HG03460 (cell line): ENCODE results near the gene BNC2.

ENCODE experiments used
- ATAC-seq: cut with Tn5 transposase; IDR thresholded peaks from one replicate; pipeline ENCODE4 v1.9.1; 2021; ENCODE audit not compliant: unreplicated experiment

Gene BNC2

DNA sequence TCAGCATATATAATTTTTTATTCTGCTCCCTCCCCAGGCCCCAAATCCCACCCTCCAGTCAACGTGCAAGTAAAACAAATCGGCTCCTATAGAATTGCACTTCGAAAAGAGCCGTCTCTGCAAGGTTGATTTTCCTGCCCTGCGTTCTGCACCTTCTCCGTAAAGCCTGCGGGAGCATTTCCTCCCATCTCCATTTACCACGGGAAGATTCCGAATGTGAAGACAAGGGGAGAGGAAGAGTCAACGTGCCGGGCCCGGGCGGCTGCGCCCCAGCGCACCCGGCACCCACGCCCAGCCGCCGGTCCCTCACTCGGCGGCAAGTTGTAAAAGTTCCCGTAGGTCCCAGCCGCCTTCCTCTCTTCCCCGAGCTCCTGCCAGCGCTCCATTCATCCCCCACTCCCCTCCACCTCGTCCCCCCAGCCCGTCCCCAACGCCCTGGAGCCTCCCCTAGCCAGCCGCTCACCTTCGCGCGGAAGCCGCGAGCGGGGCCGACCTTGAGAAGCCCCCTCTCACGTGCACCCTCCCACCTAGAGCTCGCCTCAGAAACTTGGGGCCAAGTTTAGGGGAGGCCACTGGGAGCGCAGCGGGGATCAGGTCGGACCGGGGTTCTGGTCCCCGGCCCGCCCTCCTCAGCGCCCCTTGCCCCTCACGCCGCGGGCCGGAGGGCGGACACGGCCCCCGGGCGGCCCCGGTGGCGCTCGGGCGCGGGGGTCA lies 431 bp downstream of the BNC2 start:
- ATAC-seq: no peak

DNA sequence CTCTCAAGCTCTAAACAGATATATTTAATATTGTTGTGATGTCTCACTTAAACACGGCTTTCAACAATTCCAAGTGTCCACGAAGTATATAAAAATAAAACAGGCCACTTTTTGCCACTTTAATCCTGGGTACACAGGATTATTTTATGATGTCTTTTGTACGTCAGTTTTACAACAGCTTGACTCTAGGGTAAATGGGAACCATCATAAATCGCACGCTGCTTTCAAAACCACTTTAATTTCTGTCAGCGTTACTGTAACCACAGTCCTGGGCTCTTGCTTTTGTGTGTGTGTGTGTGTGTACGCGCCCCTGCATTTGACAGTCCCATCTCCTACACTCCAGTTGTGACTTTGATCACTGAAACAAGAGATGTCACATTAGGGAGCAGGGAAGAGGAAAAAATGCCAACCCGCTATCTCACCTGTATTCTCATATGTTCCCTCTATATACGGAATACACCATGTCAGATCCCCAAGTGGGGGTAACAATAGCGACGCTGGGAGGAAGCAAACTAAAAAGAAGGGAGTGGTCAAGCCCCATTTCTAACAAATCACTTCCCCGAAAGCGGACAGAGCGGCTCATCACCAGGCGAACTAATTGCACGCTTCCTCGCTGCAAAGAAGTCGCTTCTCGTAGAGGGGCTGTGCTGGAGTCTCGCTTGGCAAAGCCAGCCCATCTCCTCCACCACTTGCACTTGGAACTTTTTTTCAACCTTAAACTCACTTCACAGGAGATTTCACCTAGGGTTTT lies 1.2 kb downstream of the BNC2 start:
- no peak for ATAC-seq

- ATAC-seq: no peak
Measured at GRCh38 chr9:16868701-16869100, 1.8 kb downstream of the BNC2 start.

DNA sequence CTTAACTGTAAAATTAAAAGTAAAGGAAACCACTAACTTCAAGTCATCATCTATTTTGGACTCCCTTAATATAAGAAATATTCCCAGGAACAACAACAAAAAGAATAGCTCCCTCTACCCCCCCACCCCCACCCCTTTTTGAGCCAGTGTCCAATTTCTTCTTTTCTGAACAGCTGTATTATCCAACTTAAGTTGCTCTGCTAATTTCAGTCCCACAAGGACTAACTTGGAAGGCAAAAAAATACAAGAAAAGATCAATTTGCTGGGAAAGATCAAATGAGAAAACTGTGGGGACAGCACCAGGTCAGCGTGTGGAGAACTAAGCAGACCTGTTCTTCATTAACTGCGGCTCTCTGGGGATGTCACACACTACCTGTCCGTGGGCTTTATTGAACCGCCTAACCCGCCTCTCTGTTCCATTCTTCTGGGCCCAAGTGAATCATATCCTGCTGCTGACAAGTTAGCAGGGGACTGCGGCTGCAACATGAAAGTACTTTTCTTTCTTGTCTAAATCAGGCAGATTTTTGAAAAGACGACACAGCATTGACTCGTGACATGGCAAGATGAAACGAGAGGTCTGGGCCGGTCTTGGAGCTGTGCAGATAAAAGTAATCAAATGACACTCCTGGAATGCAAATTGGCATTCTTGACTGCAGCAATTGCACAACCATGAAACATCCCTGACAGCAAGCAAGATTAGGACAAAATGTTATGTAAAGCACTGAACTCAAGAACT lies 2.7 kb downstream of the BNC2 start:
- ATAC-seq: no peak

GRCh38 chr9:16866587-16866986 lies 3.9 kb downstream of the BNC2 start:
- no peak for ATAC-seq

- no peak for ATAC-seq
Measured at GRCh38 chr9:16864649-16865434, 5.6 kb downstream of the BNC2 start.

- ATAC-seq: no peak
Measured at GRCh38 chr9:16848179-16848578, 22.3 kb downstream of the BNC2 start.

- ATAC-seq: no peak
Measured at GRCh38 chr9:16846986-16847385, 23.5 kb downstream of the BNC2 start.

DNA sequence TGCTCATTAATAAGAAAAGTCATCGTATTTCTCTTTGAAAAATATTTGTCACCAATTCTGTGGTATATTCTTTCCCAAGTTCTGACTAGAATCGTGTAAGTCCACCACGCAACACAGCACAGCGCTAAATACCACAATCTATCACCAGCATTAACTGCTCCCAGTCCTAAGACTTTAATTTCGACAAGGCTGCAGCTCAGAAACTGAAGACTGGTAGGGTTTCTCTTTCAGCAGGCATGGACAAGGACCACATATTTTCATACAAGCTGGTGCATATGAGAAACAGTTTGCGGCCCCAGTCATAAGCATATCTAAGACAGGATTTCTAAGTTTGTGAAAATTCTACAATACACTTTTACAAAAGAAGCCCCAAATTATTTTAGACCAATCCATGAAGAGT lies 24.1 kb downstream of the BNC2 start:
- ATAC-seq: no peak

DNA sequence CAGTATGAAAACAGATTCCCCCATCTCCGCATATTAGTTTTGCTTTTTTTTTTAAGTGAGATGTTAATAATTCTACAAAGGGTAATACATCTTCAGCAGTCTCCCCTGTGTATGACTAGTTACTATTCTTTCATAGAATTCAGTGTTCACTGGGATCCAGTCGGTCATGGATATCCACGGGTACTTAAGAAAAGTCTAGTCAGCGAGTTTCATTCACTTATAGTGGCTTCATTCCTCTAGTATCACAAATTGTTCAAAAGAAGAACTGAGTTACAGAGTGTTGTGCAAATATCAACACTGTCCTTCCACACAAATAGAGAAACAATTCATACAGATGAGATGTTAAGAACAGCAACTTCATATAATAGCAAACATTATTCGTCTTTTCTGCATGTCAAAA lies 35.7 kb downstream of the BNC2 start:
- ATAC-seq: no peak

- no peak for ATAC-seq
Measured at GRCh38 chr9:16833296-16833835, 37.1 kb downstream of the BNC2 start.

GRCh38 chr9:16832101-16832500 lies 38.4 kb downstream of the BNC2 start:
- no peak for ATAC-seq

DNA sequence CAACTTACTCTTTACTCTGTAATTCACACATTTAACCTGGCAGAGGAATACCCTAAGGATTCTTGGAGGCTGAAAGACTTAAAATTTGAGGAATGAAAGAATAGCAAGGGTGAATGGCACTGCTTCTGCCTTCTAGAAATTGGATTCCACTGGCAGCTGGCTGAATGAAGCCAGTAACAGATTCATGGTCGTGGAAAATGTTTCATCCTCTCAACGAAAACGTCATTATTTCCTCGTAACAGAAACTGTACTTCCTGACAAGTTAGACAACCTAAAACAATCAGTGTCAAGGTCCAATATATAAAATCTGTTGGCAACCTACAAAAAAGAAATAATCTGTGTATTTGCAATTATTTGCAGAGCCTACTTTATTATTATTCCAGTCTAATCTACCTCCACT lies 39.7 kb downstream of the BNC2 start:
- no peak for ATAC-seq

- ATAC-seq: no peak
Measured at GRCh38 chr9:16828340-16829281, 41.9 kb downstream of the BNC2 start.

GRCh38 chr9:16825971-16826625 lies 44.4 kb downstream of the BNC2 start:
- no peak for ATAC-seq

GRCh38 chr9:16825331-16825725 lies 45.1 kb downstream of the BNC2 start:
- no peak for ATAC-seq

DNA sequence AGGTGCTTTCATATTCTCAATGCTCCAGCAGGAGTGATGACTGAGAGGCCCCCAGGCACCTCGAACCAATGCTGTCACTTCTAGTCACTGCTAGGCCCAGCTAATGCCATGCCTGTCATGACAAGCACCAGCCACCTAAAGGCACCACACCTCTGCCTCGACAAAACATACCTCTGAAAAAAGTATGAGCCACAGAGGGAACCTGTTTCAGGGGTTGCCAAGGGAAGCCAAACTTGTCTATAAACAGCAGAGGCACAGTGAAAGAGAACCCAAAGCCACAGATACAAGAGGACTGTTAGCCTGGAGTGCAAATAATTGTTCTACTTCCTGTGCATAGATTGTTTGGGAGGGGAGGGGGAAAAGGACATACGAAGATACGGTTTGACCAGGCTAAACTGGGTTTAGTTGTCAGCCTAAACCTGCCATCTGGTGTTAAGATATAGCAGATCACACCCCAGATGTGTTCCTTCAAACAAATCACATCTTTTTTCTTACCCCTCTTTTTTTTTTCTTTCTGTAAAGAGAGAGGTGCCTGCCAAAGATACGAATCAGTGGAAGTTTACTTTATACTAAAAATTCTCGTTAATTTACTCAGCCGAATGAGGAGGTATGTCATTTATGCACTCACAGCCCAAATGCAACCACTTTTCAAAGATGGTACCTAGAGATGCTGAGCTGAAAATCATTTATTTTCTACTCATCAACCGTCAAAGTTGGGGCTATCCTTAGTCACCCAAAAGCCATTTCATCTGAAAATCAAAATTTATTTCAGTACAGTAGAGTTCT lies 45.7 kb downstream of the BNC2 start:
- no peak for ATAC-seq

GRCh38 chr9:16823906-16824305 lies 46.6 kb downstream of the BNC2 start:
- no peak for ATAC-seq

- ATAC-seq: no peak
Measured at GRCh38 chr9:16821344-16821743, 49.1 kb downstream of the BNC2 start.
